Ishikawa (cell line): Measurements from ENCODE around the gene CHPF2.

ENCODE experiments used
- CEBPB ChIP-seq: IDR thresholded peaks from 2 replicates; pipeline ENCODE4 v1.6.1; 2012
- EGR1 ChIP-seq: IDR thresholded peaks from 2 replicates; pipeline ENCODE4 v1.6.1; 2012
- FOXM1 ChIP-seq: IDR thresholded peaks from 2 replicates; pipeline ENCODE4 v1.6.1; 2012; ENCODE audit warnings: low read depth, borderline replicate concordance
- MAX ChIP-seq: IDR thresholded peaks from 2 replicates; pipeline ENCODE4 v1.6.1; 2012
- NFIC ChIP-seq: IDR thresholded peaks from 2 replicates; pipeline ENCODE4 v1.6.1; 2012
- RAD21 ChIP-seq: IDR thresholded peaks from 2 replicates; pipeline ENCODE4 v1.6.1; 2012; ENCODE audit warnings: low read depth
- REST ChIP-seq: IDR thresholded peaks from 2 replicates; pipeline ENCODE4 v1.6.1; 2012; ENCODE audit warnings: low read depth, mild to moderate bottlenecking
- TAF1 ChIP-seq: IDR thresholded peaks from 2 replicates; pipeline ENCODE4 v1.6.1; 2012; ENCODE audit warnings: low read depth, mild to moderate bottlenecking
- YY1 ChIP-seq: IDR thresholded peaks from 2 replicates; pipeline ENCODE4 v1.6.1; 2012; ENCODE audit warnings: low read depth

- TF ChIP-seq REST: no peak
- TF ChIP-seq NFIC: no peak
- TF ChIP-seq RAD21: no peak
- no peak for TF ChIP-seq TAF1
- TF ChIP-seq EGR1: no peak
- no peak for TF ChIP-seq MAX
- no peak for TF ChIP-seq CEBPB
- TF ChIP-seq YY1: no peak
- TF ChIP-seq FOXM1: no peak
These were observed 32.3 kb downstream of the CHPF2 start for GRCh38 chr7:151264615-151265014.
